ENCODE data around the gene ANP32B. TPM values are rescaled to one million over a fixed set of nuclear protein-coding genes. Genes with fewer than 3 reads are reported as not detected.

The ANP32B gene
- total RNA-seq = 17.0 and 17.7 TPM in 2 replicates

DNA sequence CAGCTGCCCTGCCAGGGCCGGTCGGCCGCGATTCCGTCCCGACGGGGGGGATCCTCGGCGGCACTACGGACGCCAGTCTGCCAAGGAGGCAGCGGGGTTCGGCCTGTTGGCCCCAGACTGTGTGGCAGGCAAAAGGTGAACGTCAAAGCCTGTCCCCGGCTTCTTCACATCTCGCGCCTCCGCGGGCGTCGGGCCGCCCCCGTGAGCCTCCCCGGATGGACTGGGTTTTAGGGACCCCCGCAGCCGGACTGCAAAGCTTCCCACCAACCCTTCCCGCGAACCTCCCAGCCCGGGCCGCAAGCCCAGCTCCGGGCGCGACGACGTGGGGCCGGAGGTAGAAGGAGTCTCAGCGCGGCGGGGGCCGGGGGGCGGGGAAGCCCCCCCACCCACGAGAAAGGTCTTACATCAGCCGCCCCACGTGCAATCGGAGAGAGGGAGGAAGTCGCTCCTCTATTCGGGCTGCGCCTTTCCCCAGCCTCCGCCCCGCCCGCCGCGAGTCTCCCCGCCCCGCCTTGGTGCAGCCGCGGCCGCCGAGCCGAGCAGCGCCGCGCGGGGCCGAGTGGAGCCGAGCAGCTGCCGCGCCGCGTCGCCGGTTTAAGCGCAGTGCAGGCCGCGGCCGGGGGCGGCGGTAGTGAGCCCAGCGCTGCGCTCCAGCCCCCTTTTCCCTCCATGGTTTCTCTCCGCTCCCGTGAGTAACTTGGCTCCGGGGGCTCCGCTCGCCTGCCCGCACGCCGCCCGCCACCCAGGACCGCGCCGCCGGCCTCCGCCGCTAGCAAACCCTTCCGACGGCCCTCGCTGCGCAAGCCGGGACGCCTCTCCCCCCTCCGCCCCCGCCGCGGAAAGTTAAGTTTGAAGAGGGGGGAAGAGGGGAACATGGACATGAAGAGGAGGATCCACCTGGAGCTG lies at the start of gene ANP32B:
Gene ANP32B (plus strand): TSS at position 659 of the 906 bp plus-strand sequence. CDS start 215 bp downstream, at position 874.

DNA sequence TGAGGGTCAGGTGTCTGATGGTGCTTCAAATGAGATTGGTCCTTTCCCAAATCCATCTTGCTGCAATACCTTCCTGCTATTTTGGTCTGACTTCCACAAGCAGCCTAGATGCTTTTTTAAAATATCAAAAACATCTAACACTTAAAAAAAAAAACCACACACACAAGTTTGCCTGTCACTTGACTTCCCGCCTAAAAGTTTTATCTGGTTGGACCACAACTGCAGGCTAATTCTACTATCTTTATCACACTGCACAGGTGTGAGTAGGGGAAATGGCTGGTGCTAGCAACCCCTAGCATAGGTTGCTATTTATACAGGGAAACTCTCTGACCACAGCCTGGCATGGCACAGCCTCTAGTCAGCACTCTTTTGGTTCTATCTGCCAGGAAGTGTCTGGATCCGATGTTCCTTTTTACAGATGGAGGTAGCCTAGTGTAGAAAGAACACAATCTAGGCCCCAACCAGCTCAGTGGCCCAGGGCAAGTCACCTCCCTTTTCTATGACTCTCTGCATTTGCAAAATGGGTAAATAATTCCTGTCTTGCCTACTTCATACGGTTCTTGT lies 45.0 kb upstream of the ANP32B start, which contains the start of gene HEMGN:
Gene HEMGN (minus strand): TSS at position 92 of the 564 bp plus-strand sequence. CDS start 36 bp downstream, at position 56.

DNA sequence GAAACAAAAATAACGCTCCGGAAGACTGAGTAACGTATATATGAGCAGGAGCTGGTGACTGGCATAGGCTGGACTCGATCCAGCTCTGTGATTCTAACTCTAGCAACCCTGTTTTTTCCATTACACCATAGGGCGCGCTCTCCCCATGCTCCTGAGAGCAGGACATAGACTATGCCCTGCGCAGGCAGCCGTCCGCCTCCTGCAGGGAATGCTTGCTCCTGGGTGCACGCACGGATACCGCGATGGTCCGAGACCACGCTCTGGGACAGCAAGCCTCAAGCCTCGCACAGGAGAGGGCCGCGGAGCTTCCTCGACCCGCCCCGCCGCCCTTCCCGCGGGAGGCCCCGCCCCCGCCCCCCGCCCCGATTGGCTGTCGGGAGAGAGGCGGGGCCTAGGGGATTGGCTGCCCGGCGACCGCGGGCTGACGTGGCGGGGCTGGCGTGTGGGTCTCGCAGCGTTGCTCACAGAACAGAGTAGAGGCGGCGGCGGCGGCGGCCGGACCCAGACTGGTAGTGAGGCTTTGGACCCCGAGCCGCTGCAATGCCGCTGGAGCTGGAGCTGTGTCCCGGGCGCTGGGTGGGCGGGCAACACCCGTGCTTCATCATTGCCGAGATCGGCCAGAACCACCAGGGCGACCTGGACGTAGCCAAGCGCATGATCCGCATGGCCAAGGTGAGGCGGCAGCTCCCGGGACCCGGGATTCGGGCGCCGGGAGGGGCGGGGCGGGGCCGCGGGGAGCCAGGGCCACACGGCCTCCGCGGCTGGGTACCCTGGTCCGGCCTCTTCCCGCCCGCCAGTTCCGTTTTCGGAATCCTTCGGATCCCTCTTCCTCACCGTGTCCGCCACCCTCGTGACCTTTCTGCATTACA lies 73.4 kb downstream of the ANP32B start, which contains the start of gene NANS:
Gene NANS (plus strand): TSS at position 464 of the 869 bp plus-strand sequence. CDS start 77 bp downstream, at position 541.

Other genes starting within 250 kb of the ANP32B start
- gene FOXE1, start 130.1 kb upstream of the ANP32B start, total RNA-seq = not detected in 2 replicates
- 10.6 and 17.9 TPM in 2 replicates for gene TRMO, start 60.8 kb upstream of the ANP32B start, total RNA-seq
- gene HEMGN, start 45.2 kb upstream of the ANP32B start, total RNA-seq = not detected in 2 replicates
- 135 and 161 TPM in 2 replicates for gene NANS, start 73.4 kb downstream of the ANP32B start, total RNA-seq
- 19.2 and 21.5 TPM in 2 replicates for gene TRIM14, start 135.9 kb downstream of the ANP32B start, total RNA-seq
- 0.84 and 1.1 TPM in 2 replicates for gene CORO2A, start 209.3 kb downstream of the ANP32B start, total RNA-seq